IPS-NIHi7 (cell line): Measurements from ENCODE around the gene TRUB1.
A peak's percentile ranks its signal among the peaks of the same experiment; 100 is the strongest.

ENCODE experiments used
- DNase-seq: peaks from one replicate; pipeline ENCODE4 v3.0.0; 2012; ENCODE audit warnings: mixed read lengths; ENCODE audit errors: extremely low spot score

Gene TRUB1

GRCh38 chr10:114982989-114983388, 45.0 kb downstream of the TRUB1 start:
- DNase-seq: no peak

- DNase-seq: no peak
These were observed 50.0 kb downstream of the TRUB1 start for GRCh38 chr10:114987995-114988394.

- DNase-seq: no peak
These were observed 52.6 kb downstream of the TRUB1 start for GRCh38 chr10:114990586-114990985.

GRCh38 chr10:114990991-114991390, 53.0 kb downstream of the TRUB1 start:
- DNase-seq: no peak

- DNase-seq: no peak
These were observed 54.3 kb downstream of the TRUB1 start for GRCh38 chr10:114992189-114992775.

- DNase-seq: no peak
These were observed 57.7 kb downstream of the TRUB1 start for GRCh38 chr10:114995468-114996247.

GRCh38 chr10:114996542-114996941, 58.5 kb downstream of the TRUB1 start:
- DNase-seq: no peak

GRCh38 chr10:114998993-114999392, 61.0 kb downstream of the TRUB1 start:
- DNase-seq: no peak

- DNase-seq: no peak
These were observed 63.7 kb downstream of the TRUB1 start for GRCh38 chr10:115001506-115002381.

GRCh38 chr10:115003396-115003795, 65.4 kb downstream of the TRUB1 start:
- no peak for DNase-seq

GRCh38 chr10:115004236-115004862, 66.4 kb downstream of the TRUB1 start:
- no peak for DNase-seq

GRCh38 chr10:115005771-115006170, 67.8 kb downstream of the TRUB1 start:
- no peak for DNase-seq

- DNase-seq: no peak
These were observed 80.4 kb downstream of the TRUB1 start for GRCh38 chr10:115018185-115018931.

GRCh38 chr10:115020449-115020848, 82.5 kb downstream of the TRUB1 start:
- DNase-seq: no peak

- no peak for DNase-seq
These were observed 84.7 kb downstream of the TRUB1 start for GRCh38 chr10:115022733-115023132.

GRCh38 chr10:115023715-115024114, 85.7 kb downstream of the TRUB1 start:
- no peak for DNase-seq

- DNase-seq: no peak
These were observed 86.4 kb downstream of the TRUB1 start for GRCh38 chr10:115024371-115024770.

GRCh38 chr10:115026056-115026745, 88.2 kb downstream of the TRUB1 start:
- peak; percentile 32 for DNase-seq

- no peak for DNase-seq
These were observed 88.7 kb downstream of the TRUB1 start for GRCh38 chr10:115026746-115027140.
